Spinal cord (tissue), 10 donors: ENCODE data around the gene TPCN1. TPM values are rescaled to one million over a fixed set of nuclear protein-coding genes. Genes with fewer than 3 reads are reported as not detected.

Experiments used
- DNase-seq, 6 donors: peaks; one replicate each; pipeline versions ENCODE4 v3.0.0 to v3.0.0-alpha.2; 2013 to 2015; ENCODE audit warnings: low spot score in 6 of 6, low read depth in 4 of 6
- H3K27ac ChIP-seq: one replicate; pipeline ENCODE4 v1.5.1; 2013; ENCODE audit warnings: low read depth, low read length, control low read depth
- H3K27me3 ChIP-seq: one replicate; pipeline ENCODE4 v1.6.1; 2013; ENCODE audit warnings: low read length; ENCODE audit not compliant: control insufficient read depth, insufficient read depth
- H3K36me3 ChIP-seq: one replicate; pipeline ENCODE4 v1.6.1; 2013; ENCODE audit warnings: low read length; ENCODE audit not compliant: control insufficient read depth, insufficient read depth
- H3K4me1 ChIP-seq: one replicate; pipeline ENCODE4 v1.6.1; 2013; ENCODE audit warnings: low read length; ENCODE audit not compliant: control insufficient read depth, insufficient read depth
- H3K4me3 ChIP-seq: one replicate; pipeline ENCODE4 v1.5.1; 2013; ENCODE audit warnings: low read depth, low read length, control low read depth
- H3K9me3 ChIP-seq: one replicate; pipeline ENCODE4 v1.6.1; 2013; ENCODE audit warnings: low read length; ENCODE audit not compliant: control insufficient read depth, insufficient read depth
- WGBS: methylation state at CpG from one replicate; pipeline ENCODE4 v1.1.5; 2013; ENCODE audit warnings: missing lambda C conversion rate; ENCODE audit not compliant: insufficient coverage; 5-methylcytosine and 5-hydroxymethylcytosine counted together
- polyA plus RNA-seq, 2 donors: library from polyadenylated mRNA; unstranded; fragments of 120-200 nt; gene quantifications; one replicate each; pipeline ENCODE4 v1.2.1, GENCODE V29; 2013; ENCODE audit not compliant: insufficient read length in 2 of 2
- total RNA-seq, 2 donors: library from RNA; depleted of rRNA in 1 of 2; stranded (reverse); fragments of 120-200 nt in 1 of 2; fragments of >200 nt in 1 of 2; gene quantifications; one replicate each; pipeline versions ENCODE4 v1.2.3 to v1.2.4, GENCODE V29; 2013 to 2014
- donor health status: healthy.

Gene TPCN1
- total and polyA plus RNA-seq, 4 donors = 14.0 to 43.8 (median 29.1) TPM

GRCh38 chr12:113334786-113335539 is 113.7 kb downstream of the TPCN1 start, which contains the start of gene SLC8B1:
SLC8B1 (minus strand) TSS chr12:113335109; CDS start chr12:113332878, 2,231 bp downstream.
- H3K27me3 ChIP-seq = peaks cover 2% of the 10 kb centered on the region
- peak within 1 kb of the TSS; percentile 59 for H3K4me3 ChIP-seq
- H3K4me1 ChIP-seq = peaks cover 25% of the 10 kb centered on the region
- DNase-seq = peak in 5 of 6 donors; percentile 54 to 90 (median 70)
- H3K9me3 ChIP-seq = no peaks in the 10 kb centered on the region
- WGBS = under 1% methylated on average over 55 of the region's 62 CpGs
- H3K36me3 ChIP-seq = no peaks in the 10 kb centered on the region
- H3K27ac ChIP-seq = peak within 1 kb of the TSS; percentile 37

- 100% methylated on average over 1 of the region's 5 CpGs for WGBS
- Histone ChIP-seq H3K4me3 (no peak overlapping the region), H3K36me3 (no peaks in the 10 kb centered on the region), H3K27me3 (peaks cover 2% of the 10 kb centered on the region), H3K4me1 (peaks cover 9% of the 10 kb centered on the region), H3K27ac (no peak overlapping the region), H3K9me3 (no peaks in the 10 kb centered on the region)
- DNase-seq = no peak
These were observed 118.3 kb downstream of the TPCN1 start for GRCh38 chr12:113339540-113339939.

- Histone ChIP-seq H3K4me3 (no peak overlapping the region), H3K4me1 (peaks cover 5% of the 10 kb centered on the region), H3K27me3 (no peaks in the 10 kb centered on the region), H3K27ac (no peak overlapping the region), H3K9me3 (no peaks in the 10 kb centered on the region), H3K36me3 (no peaks in the 10 kb centered on the region)
- no peak for DNase-seq
- WGBS = 74% methylated on average over 3 of the region's 3 CpGs
These were observed 118.8 kb downstream of the TPCN1 start for GRCh38 chr12:113340061-113340460.

GRCh38 chr12:113341535-113341934 is 120.3 kb downstream of the TPCN1 start:
- no peak for DNase-seq
- whole genome bisulfite sequencing = 81% methylated on average over 3 of the region's 6 CpGs
- Histone ChIP-seq H3K9me3 (no peaks in the 10 kb centered on the region), H3K36me3 (no peaks in the 10 kb centered on the region), H3K27me3 (no peaks in the 10 kb centered on the region), H3K4me3 (no peak overlapping the region), H3K27ac (no peak overlapping the region), H3K4me1 (no peaks in the 10 kb centered on the region)

- no peak overlapping the region for H3K4me3 ChIP-seq
- no peaks in the 10 kb centered on the region for H3K27me3 ChIP-seq
- no peak for DNase-seq
- WGBS = no CpG with 5 or more reads among the region's 6 CpGs
- H3K27ac ChIP-seq = no peak overlapping the region
- peaks cover 7% of the 10 kb centered on the region for H3K4me1 ChIP-seq
- H3K36me3 ChIP-seq = no peaks in the 10 kb centered on the region
- H3K9me3 ChIP-seq = no peaks in the 10 kb centered on the region
These were observed 124.1 kb downstream of the TPCN1 start for GRCh38 chr12:113345318-113345717.

- Histone ChIP-seq H3K4me3 (no peak overlapping the region), H3K27ac (no peak overlapping the region), H3K9me3 (no peaks in the 10 kb centered on the region), H3K4me1 (peaks cover 7% of the 10 kb centered on the region), H3K36me3 (no peaks in the 10 kb centered on the region), H3K27me3 (no peaks in the 10 kb centered on the region)
- no peak for DNase-seq
- WGBS = 100% methylated on average over 4 of the region's 5 CpGs
These were observed 125.1 kb downstream of the TPCN1 start for GRCh38 chr12:113346353-113346752.

GRCh38 chr12:113347107-113347506 is 125.8 kb downstream of the TPCN1 start:
- H3K27ac ChIP-seq = no peak overlapping the region
- H3K36me3 ChIP-seq = no peaks in the 10 kb centered on the region
- no peak for DNase-seq
- H3K27me3 ChIP-seq = no peaks in the 10 kb centered on the region
- no peaks in the 10 kb centered on the region for H3K9me3 ChIP-seq
- WGBS = 100% methylated on average over 1 of the region's 3 CpGs
- H3K4me1 ChIP-seq = peaks cover 7% of the 10 kb centered on the region
- H3K4me3 ChIP-seq = no peak overlapping the region

- Histone ChIP-seq H3K27ac (no peak overlapping the region), H3K9me3 (no peaks in the 10 kb centered on the region), H3K36me3 (no peaks in the 10 kb centered on the region), H3K4me1 (peaks cover 7% of the 10 kb centered on the region), H3K4me3 (no peak overlapping the region), H3K27me3 (no peaks in the 10 kb centered on the region)
- WGBS = no CpG with 5 or more reads among the region's 2 CpGs
- no peak for DNase-seq
These were observed 126.6 kb downstream of the TPCN1 start for GRCh38 chr12:113347892-113348291.
